ACC112 (cell line): Measurements from ENCODE around the gene SLC25A36.
"Not testable (repeated sequence)": the region's sequence is repeated elsewhere in the genome, so short reads cannot be mapped to it uniquely, and the experiment has no call there.

ENCODE experiments used
- H2AFZ ChIP-seq: fragments of 200-600 bp; sonication (generic); one replicate; pipeline ENCODE4 v1.6.0; 2017; ENCODE audit warnings: antibody characterized with exemption, low read length; ENCODE audit not compliant: unreplicated experiment
- H3K27ac ChIP-seq: fragments of 200-600 bp; sonication (generic); 2 replicates; pipeline ENCODE4 v1.5.1; 2014; ENCODE audit warnings: low read depth, mild to moderate bottlenecking, antibody characterized with exemption, low read length, moderate library complexity
- H3K27me3 ChIP-seq: fragments of 200-600 bp; sonication (generic); 2 replicates; pipeline ENCODE4 v1.6.1; 2014; ENCODE audit warnings: mild to moderate bottlenecking, antibody characterized with exemption, low read length, moderate library complexity, mixed read lengths; ENCODE audit not compliant: insufficient read depth
- H3K36me3 ChIP-seq: fragments of 200-600 bp; sonication (generic); 2 replicates; pipeline ENCODE4 v1.6.1; 2016; ENCODE audit warnings: mild to moderate bottlenecking, antibody characterized with exemption, low read length, moderate library complexity, mixed read lengths; ENCODE audit not compliant: insufficient read depth
- H3K4me1 ChIP-seq: fragments of 200-600 bp; sonication (generic); one replicate; pipeline ENCODE4 v1.6.1; 2016; ENCODE audit warnings: low read length, mixed read lengths; ENCODE audit not compliant: insufficient read depth, unreplicated experiment, control insufficient read depth
- H3K4me3 ChIP-seq: fragments of 200-600 bp; sonication (generic); 2 replicates; pipeline ENCODE4 v1.5.1; 2014; ENCODE audit warnings: mild to moderate bottlenecking, low read depth, low read length
- H3K79me2 ChIP-seq: fragments of 200-600 bp; sonication (generic); one replicate; pipeline ENCODE4 v1.6.0; 2016; ENCODE audit warnings: low read length; ENCODE audit not compliant: control insufficient read depth, unreplicated experiment, insufficient read depth

SLC25A36 gene

DNA sequence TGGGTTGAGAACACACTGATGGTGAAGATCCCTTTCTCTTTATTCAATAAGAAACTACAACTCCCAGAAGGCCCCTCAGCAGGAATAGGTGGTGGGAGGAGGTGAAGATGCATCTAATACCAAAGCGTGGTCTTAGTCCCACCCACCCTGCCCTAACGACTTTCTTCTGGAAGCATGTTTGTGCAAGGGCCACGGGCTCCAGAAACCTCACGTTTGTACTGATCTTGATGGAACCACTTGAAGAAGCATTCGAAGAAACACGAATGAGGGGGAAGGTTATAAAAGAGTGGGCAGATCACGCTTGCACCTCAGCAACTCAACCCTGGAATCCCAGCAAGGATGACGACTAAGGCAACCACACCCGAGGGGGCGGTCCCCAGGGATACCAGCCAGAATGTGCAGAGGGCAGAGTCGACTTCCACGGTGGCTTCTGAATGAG, 10.6 kb upstream of the SLC25A36 start:
- Histone ChIP-seq H3K79me2 (no peaks in the 10 kb centered on the region), H3K27me3 (no peaks in the 10 kb centered on the region; the same call in 1 of the 2 replicates), H3K4me1 (peaks cover 16% of the 10 kb centered on the region), H2AFZ (peak overlapping the region; percentile 35), H3K36me3 (no peaks in the 10 kb centered on the region), H3K27ac (peak overlapping the region; percentile 9; the same call in 1 of the 2 replicates), H3K4me3 (peak overlapping the region; percentile 15; the same call in 1 of the 2 replicates)

DNA sequence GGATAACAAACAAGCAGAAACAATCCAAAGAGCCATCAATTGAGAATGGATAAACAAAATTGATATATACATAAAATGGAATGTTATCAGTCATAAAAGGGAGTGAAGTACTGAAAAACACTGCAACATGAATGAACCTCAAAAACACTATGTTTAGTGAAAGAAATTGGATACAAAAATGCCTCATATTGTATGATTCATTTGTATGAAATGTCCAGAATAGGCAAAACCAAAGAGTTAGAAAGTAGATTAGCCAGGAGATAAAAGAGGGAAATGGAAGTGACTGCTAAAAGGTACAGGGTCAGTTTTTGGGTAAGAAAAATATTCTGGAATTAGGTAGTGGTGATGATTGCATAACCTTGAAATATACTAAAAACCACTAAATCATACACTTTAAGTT, 9.8 kb upstream of the SLC25A36 start:
- Histone ChIP-seq H3K27ac (peak overlapping the region; percentile 9), H3K4me1 (peaks cover 16% of the 10 kb centered on the region), H2AFZ (no peak overlapping the region), H3K36me3 (no peaks in the 10 kb centered on the region), H3K4me3 (peak overlapping the region; percentile 15; the same call in 1 of the 2 replicates), H3K27me3 (no peaks in the 10 kb centered on the region; the same call in 1 of the 2 replicates), H3K79me2 (no peaks in the 10 kb centered on the region)

DNA sequence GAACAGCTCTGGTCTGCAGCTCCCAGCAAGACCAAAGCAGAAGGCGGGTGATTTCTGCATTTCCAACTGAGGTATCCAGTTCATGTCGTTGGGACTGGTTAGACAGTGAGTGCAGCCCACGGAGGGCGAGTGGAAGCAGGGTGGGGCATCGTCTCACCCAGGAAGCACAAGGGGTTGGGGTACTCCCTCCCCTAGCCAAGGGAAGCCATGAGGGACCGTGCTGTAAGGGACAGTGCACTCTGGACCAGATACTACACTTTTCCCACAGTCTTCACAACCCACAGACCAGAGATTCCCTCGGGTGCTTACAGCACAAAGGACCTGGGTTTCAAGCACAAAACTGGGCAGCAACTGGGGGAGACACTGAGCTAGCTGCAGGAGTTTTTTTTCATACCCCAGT, 8.5 kb upstream of the SLC25A36 start:
- no peaks in the 10 kb centered on the region for H3K79me2 ChIP-seq
- H3K4me3 ChIP-seq, result no peak overlapping the region
- H3K27ac ChIP-seq, result no peak overlapping the region
- H2AFZ ChIP-seq, result no peak overlapping the region
- H3K4me1 ChIP-seq, result peaks cover 16% of the 10 kb centered on the region
- H3K27me3 ChIP-seq, result no peaks in the 10 kb centered on the region
- H3K36me3 ChIP-seq, result no peaks in the 10 kb centered on the region

DNA sequence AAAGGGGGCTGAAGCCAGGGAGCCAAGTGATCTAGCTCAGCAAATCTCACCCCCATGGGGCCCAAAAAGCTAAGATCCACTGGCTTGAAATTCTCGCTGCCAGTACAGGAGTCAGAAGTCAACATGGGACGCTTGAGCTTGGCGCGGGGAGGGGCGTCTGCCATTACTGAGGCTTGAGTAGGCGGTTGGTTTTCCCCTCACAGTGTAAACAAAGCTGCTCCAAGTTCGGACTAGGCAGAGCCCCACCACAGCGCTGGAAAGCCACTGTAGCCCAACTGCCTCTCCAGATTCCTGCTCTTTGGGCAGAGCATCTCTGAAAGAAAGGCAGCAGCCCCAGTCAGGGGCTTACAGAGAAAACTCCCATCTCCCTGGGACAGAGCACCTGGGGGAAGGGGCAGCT, 8.1 kb upstream of the SLC25A36 start:
- peaks cover 16% of the 10 kb centered on the region for H3K4me1 ChIP-seq

DNA sequence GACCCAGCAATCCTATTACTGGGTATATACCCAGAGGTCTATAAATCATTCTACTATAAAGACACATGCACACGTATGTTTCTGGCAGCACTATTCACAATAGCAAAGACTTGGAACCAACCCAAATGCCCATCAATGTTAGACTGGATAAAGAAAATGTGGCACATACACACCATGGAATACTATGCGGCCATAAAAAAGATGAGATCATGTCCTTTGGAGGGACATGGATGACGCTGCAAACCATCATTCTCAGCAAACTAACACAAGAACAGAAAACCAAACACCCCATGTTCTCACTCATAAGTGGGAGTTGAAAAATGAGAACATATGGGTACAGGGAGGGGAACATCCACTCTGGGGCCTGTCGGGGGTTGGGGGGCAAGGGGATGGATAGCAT, 2.3 kb upstream of the SLC25A36 start:
- H3K27me3 ChIP-seq, H3K4me1 ChIP-seq, H3K4me3 ChIP-seq, H3K27ac ChIP-seq, H2AFZ ChIP-seq, H3K36me3 ChIP-seq: not testable (repeated sequence)
- peaks cover 23% of the 10 kb centered on the region for H3K79me2 ChIP-seq

More for the DNA sequence above, 8.1 kb upstream of the SLC25A36 start:
- no peak overlapping the region for H2AFZ ChIP-seq
- no peaks in the 10 kb centered on the region for H3K27me3 ChIP-seq
- no peaks in the 10 kb centered on the region for H3K36me3 ChIP-seq
- no peak overlapping the region for H3K27ac ChIP-seq
- no peak overlapping the region for H3K4me3 ChIP-seq
- H3K79me2 ChIP-seq, result no peaks in the 10 kb centered on the region

DNA sequence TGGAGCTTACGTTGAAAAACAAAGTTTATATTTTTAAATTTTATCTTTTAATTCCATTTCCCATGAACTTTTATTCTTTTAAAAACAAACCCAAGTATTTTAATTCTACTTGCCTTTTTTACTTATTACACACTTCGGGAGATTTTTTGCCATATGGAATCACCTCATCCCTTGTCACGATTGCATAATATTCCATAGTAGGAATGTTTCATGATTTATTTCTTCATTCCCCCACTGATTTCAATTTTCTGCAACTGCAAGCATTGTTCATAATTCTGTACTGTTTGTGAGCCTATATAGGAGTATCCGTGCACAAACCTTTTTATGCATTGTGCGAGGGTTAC, 574 bp upstream of the SLC25A36 start:
- H3K27ac ChIP-seq, result peak overlapping the region; percentile 81; the same call in 1 of the 2 replicates
- peaks cover 40% of the 10 kb centered on the region for H3K79me2 ChIP-seq
- H3K36me3 ChIP-seq, result 0 out of 2 replicates have a peak, but pooled peaks cover 1% of the 10 kb centered on the region
- H3K4me3 ChIP-seq, result peak overlapping the region; percentile 92
- H3K27me3 ChIP-seq, result no peaks in the 10 kb centered on the region
- peak overlapping the region; percentile 79 for H2AFZ ChIP-seq
- H3K4me1 ChIP-seq, result peaks cover 22% of the 10 kb centered on the region

DNA sequence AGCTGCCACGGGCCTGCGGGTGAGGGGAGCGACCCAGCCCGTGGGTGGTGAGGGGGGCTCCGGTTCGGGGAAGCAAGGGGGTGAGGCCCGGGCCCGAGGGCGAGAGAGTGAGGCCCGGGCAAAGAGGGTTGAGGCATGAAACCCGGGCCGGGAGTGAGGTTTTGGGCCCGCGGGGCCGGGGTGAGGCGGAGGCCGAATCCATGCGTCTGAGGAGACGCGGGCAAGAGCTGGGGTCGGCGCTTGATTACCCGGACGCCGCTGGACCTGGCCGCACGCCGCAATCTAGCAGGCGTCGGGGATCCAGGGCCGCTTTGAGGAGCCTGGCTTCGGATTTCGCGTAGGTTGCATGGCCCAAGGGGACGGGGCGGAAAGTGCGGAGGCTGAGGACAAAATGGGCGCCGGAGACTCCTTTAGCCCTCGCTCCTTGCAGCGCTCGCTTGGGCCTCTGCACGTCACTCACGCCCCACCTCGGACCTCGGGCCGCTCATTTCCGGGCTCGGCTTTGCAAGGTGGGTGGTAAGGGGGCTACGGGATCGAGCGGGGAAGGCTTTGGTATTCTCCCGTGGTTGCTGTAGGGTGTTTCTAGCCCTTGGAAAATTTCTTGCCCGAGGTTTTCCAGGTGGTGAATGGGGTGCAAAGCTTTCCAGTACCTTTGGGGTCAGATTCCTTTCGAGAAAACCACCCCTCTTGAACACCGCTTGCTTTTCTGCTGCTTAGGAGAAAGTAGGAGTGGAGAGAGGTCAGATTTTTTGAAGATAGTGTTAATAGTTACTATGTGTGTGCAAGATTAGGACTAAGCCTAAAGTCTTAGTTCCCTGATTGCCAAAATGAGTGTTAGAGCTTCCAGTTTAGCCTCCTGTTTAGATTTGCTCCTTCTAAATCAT, 827 bp downstream of the SLC25A36 start:
- peaks cover 8% of the 10 kb centered on the region; the same call in 1 of the 2 replicates for H3K36me3 ChIP-seq
- peak overlapping the region; percentile 92 for H3K4me3 ChIP-seq
- H2AFZ ChIP-seq, result peak overlapping the region; percentile 90
- peaks cover 54% of the 10 kb centered on the region for H3K79me2 ChIP-seq
- H3K4me1 ChIP-seq, result peaks cover 22% of the 10 kb centered on the region
- no peaks in the 10 kb centered on the region for H3K27me3 ChIP-seq
- peak overlapping the region; percentile 81 for H3K27ac ChIP-seq

DNA sequence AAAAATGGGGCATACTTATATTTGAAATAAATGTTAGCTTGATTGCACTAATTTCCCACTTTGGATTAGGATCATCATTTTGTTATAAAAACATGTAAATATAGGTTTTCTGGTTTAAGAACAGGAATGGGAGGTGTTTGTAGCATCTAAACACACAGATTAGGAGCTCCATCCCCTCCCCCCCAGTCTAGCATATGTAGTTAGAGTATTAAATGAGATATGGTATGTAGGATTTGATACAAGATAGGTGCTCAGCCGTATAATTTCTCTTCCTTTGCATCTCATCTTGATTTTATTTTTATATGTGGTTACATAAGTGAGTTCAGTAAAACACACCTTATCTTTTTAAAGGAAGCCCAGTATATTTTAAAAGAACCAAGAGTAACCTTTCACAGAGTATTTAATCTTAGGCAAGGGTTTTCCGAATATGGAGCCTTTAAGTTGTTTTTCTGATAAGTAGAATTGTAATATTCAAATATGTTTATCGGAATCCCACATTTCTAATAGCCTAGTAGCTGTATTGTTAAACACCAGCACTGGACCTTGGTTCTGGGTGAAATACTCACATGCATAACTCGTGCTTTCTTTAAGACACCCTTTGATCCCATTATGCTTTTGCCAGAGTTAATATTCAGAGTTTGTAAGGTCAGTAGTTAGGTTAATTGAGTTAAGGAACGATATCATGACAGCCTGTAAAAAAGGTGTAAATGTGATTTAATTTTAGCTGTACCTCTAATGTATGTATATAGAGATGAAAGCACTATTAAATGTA, 2.3 kb downstream of the SLC25A36 start:
- Histone ChIP-seq H3K27me3 (no peaks in the 10 kb centered on the region), H3K79me2 (peaks cover 67% of the 10 kb centered on the region), H3K27ac (no peak overlapping the region), H3K36me3 (peaks cover 9% of the 10 kb centered on the region; the same call in 1 of the 2 replicates), H2AFZ (no peak overlapping the region), H3K4me3 (peak overlapping the region; percentile 92), H3K4me1 (peaks cover 22% of the 10 kb centered on the region)

DNA sequence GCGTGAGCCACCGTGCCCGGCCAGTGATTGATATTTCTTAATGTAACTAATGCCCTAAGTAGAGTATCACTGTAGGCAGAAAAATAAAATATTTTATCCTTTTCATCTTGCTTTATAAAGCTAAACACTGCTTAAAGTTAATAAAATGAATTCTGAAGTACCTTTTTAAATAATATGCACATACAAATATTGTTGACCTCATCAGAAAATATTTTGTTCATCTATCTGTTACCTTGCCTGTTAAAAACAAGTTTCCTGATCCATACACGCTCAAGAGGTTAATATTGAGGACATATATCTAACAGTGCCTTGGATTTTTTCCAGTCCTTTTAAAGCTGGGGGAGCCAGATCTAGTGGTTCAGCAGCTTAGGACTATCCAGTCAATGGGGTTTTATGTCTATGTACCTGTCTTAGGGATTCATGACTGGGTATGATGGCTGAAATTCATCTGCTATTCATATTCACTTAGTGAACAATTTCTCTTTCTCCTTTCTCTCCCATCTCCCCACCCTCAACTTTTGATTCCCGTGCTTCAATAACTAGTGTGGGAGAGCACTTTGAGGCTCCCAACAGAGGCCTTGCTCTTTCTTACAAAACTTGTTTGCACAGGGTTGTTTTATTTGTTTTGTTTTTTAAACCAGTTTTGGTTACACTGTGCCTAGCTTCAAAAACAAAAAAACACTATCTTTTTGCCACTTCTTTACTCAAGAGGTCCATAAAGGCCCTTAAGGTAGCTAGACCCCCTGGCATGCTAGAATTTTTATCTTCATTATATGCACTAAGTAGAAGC, 7.0 kb downstream of the SLC25A36 start:
- no peak overlapping the region for H3K27ac ChIP-seq
- H3K79me2 ChIP-seq, result peaks cover 96% of the 10 kb centered on the region
- H3K36me3 ChIP-seq, result peaks cover 9% of the 10 kb centered on the region; the same call in 1 of the 2 replicates
- no peaks in the 10 kb centered on the region for H3K27me3 ChIP-seq
- H3K4me1 ChIP-seq, result peaks cover 38% of the 10 kb centered on the region
- no peak overlapping the region for H2AFZ ChIP-seq
- H3K4me3 ChIP-seq, result no peak overlapping the region

DNA sequence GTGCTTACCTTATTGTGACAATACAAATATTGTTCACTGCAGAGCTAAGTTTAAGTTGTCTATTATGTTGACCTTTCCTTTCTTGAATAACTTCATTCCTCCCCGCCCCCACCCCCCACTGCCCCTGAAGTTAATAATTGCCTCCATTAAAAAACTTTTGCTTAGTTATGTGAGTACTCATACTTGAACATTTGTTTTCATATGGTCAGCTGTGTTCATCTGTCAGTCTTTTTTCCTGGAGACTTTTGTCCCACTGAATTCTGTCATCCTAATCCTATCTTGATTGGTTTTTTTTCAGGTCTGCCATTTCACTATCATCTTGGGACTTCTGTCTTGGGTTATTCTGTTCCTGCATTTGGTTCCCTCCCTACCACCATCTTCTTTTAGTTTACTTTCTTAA, 8.5 kb downstream of the SLC25A36 start:
- H3K27ac ChIP-seq, result no peak overlapping the region

More for the DNA sequence above, 8.5 kb downstream of the SLC25A36 start:
- Histone ChIP-seq H3K4me1 (peaks cover 28% of the 10 kb centered on the region), H3K36me3 (peaks cover 9% of the 10 kb centered on the region; the same call in 1 of the 2 replicates), H2AFZ (no peak overlapping the region), H3K4me3 (no peak overlapping the region), H3K27me3 (no peaks in the 10 kb centered on the region), H3K79me2 (peaks cover 95% of the 10 kb centered on the region)
